GM12878 (cell line): ENCODE measurements around the gene MEF2D. TPM values are rescaled to one million over a fixed set of nuclear protein-coding genes. Genes with fewer than 3 reads are reported as not detected.
A peak's percentile ranks its signal among the peaks of the same experiment; 100 is the strongest.

Experiments used
- ATAC-seq: fragments of 200-7000 bp; cut with Tn5 transposase; 3 replicates; pipeline ENCODE4 v1.9.1; 2020; ENCODE audit warnings: mild to moderate bottlenecking, moderate library complexity
- Bru-seq: library from RNA; stranded (reverse); fragments of 400-500 nt; gene quantifications from one replicate; lab custom pipeline; 2021; lab: Mats Ljungman, UMichigan
- BruChase-seq, 2 experiments: library from RNA; stranded (reverse); fragments of 400-500 nt; gene quantifications; one replicate each; lab custom pipeline; 2021; lab: Mats Ljungman, UMichigan
- BruUV-seq: library from RNA; stranded (reverse); fragments of 400-500 nt; replicated peaks from 2 replicates; lab custom pipeline; 2021; lab: Mats Ljungman, UMichigan
- CTCF ChIA-PET: fragments of 300-600 bp; sonication (Branson Sonifier 250); formaldehyde crosslinking; extraction: SDS; loops from one replicate; lab custom pipeline; 2021; ENCODE audit warnings: inconsistent platforms; lab: Yijun Ruan, JAX
- POLR2A ChIA-PET: fragments of 350-600 bp; formaldehyde crosslinking; extraction: SDS; loops from one replicate; lab custom pipeline; 2021; ENCODE audit warnings: inconsistent platforms; lab: Charles Lee
- RAD21 ChIA-PET: fragments of 300-600 bp; sonication (Branson Sonifier 250); formaldehyde crosslinking; loops from one replicate; lab custom pipeline; 2023; ENCODE audit warnings: antibody characterized with exemption; ENCODE audit not compliant: unreplicated experiment; lab: Charles Lee
- SMC1A ChIA-PET: fragments of 300-600 bp; sonication (Branson Sonifier 250); formaldehyde crosslinking; loops from one replicate; lab custom pipeline; 2023; ENCODE audit not compliant: unreplicated experiment, uncharacterized antibody; lab: Charles Lee
- DNase-seq: peaks from one replicate; pipeline ENCODE4 v3.0.0-alpha.2; 2011; ENCODE audit warnings: low read depth, low spot score
- FAIRE-seq: peaks from 3 replicates; lab custom pipeline; 2011; peaks lifted over from hg19 to GRCh38; lab: Jason Lieb, UNC
- H2AFZ ChIP-seq: 2 replicates; pipeline ENCODE4 v1.6.0; 2011; ENCODE audit warnings: low read depth, low read length, control low read depth; ENCODE audit not compliant: control insufficient read depth
- H3K27ac ChIP-seq: 2 replicates; pipeline ENCODE4 v1.5.1; 2011; ENCODE audit warnings: control low read depth; ENCODE audit not compliant: control insufficient read depth, insufficient read depth
- H3K27me3 ChIP-seq, 2 experiments: replicated peaks in 1 of 2; 2 replicates each; pipeline versions ENCODE4 v1.6.0 to v1.6.1; 2011; ENCODE audit warnings: low read length in 1 of 2; ENCODE audit not compliant: control insufficient read depth in 2 of 2, insufficient read depth in 2 of 2
- H3K36me3 ChIP-seq, 2 experiments: 2 replicates each; pipeline ENCODE4 v1.5.1; 2011; ENCODE audit warnings: low read length in 1 of 2; ENCODE audit not compliant: control insufficient read depth in 2 of 2, insufficient read depth in 2 of 2
- H3K4me1 ChIP-seq: 2 replicates; pipeline ENCODE4 v1.6.1; 2011; ENCODE audit warnings: mild to moderate bottlenecking, low read length, moderate library complexity, mixed read lengths; ENCODE audit not compliant: control insufficient read depth, insufficient read depth
- H3K4me2 ChIP-seq: 2 replicates; pipeline ENCODE4 v1.6.0; 2011; ENCODE audit warnings: control low read depth; ENCODE audit not compliant: control insufficient read depth, insufficient read depth
- H3K4me3 ChIP-seq: fragments of 200-600 bp; sonication (generic); 2 replicates; pipeline ENCODE4 v1.5.1; 2016
- H3K79me2 ChIP-seq: 2 replicates; pipeline ENCODE4 v1.6.0; 2011; ENCODE audit warnings: low read length; ENCODE audit not compliant: control insufficient read depth, insufficient read depth
- H3K9ac ChIP-seq: 2 replicates; pipeline ENCODE4 v1.8.0; 2011; ENCODE audit warnings: low read length, control low read depth, mixed read lengths; ENCODE audit not compliant: control insufficient read depth, insufficient read depth
- H3K9me3 ChIP-seq: replicated peaks from 3 replicates; pipeline ENCODE4 v1.5.1; 2011; ENCODE audit warnings: mild to moderate bottlenecking, low read length; ENCODE audit not compliant: control insufficient read depth, insufficient read depth
- H4K20me1 ChIP-seq: 2 replicates; pipeline ENCODE4 v1.6.0; 2011; ENCODE audit not compliant: control insufficient read depth, insufficient read depth
- CHD4 ChIP-seq: fragments of 200-600 bp; sonication (generic); IDR thresholded peaks from 2 replicates; pipeline ENCODE4 v1.6.1; 2016; ENCODE audit warnings: mild to moderate bottlenecking
- DPF2 ChIP-seq: fragments of 450-650 bp; IDR thresholded peaks from 2 replicates; pipeline ENCODE4 v1.6.1; 2017; ENCODE audit warnings: mild to moderate bottlenecking
- GATAD2B ChIP-seq: fragments of 450-650 bp; conservative IDR thresholded peaks from 2 replicates; pipeline ENCODE4 v1.6.1; 2017; ENCODE audit warnings: low read depth, mild to moderate bottlenecking, moderate library complexity
- IKZF2 ChIP-seq, 2 experiments: fragments of 450-650 bp; IDR thresholded peaks; 2 replicates each; pipeline ENCODE4 v1.6.1; 2017; ENCODE audit warnings: mild to moderate bottlenecking in 2 of 2, moderate library complexity in 2 of 2
- LARP7 ChIP-seq: fragments of 450-650 bp; IDR thresholded peaks from 2 replicates; pipeline ENCODE4 v1.6.1; 2017; ENCODE audit warnings: mild to moderate bottlenecking
- NKRF ChIP-seq: fragments of 450-650 bp; conservative IDR thresholded peaks from 2 replicates; pipeline ENCODE4 v1.6.1; 2017; ENCODE audit warnings: mild to moderate bottlenecking, moderate library complexity
- POLR2AphosphoS2 ChIP-seq: IDR thresholded peaks from 2 replicates; pipeline ENCODE4 v1.6.1; 2011; ENCODE audit warnings: low read depth, mild to moderate bottlenecking, low read length, improper control_type of control experiment, moderate library complexity
- RB1 ChIP-seq: fragments of 450-650 bp; formaldehyde crosslinking; IDR thresholded peaks from 2 replicates; pipeline ENCODE4 v1.6.1; 2017; ENCODE audit warnings: mild to moderate bottlenecking, borderline replicate concordance
- SIX5 ChIP-seq: IDR thresholded peaks from 2 replicates; pipeline ENCODE4 v1.6.1; 2011; ENCODE audit warnings: mild to moderate bottlenecking, low read depth, low read length, moderate library complexity; ENCODE audit not compliant: severe bottlenecking
- SMARCA5 ChIP-seq: fragments of 450-650 bp; IDR thresholded peaks from 2 replicates; pipeline ENCODE4 v1.6.1; 2017; ENCODE audit warnings: mild to moderate bottlenecking
- ZNF217 ChIP-seq: fragments of 450-650 bp; IDR thresholded peaks from 2 replicates; pipeline ENCODE4 v1.6.1; 2017; ENCODE audit warnings: antibody characterized with exemption, mild to moderate bottlenecking
- ZNF24 ChIP-seq: fragments of 450-650 bp; IDR thresholded peaks from 2 replicates; pipeline ENCODE4 v1.6.1; 2017; ENCODE audit warnings: antibody characterized with exemption, mild to moderate bottlenecking
- ZNF622 ChIP-seq: fragments of 450-650 bp; IDR thresholded peaks from 2 replicates; pipeline ENCODE4 v1.6.1; 2017; ENCODE audit warnings: mild to moderate bottlenecking, inconsistent platforms
- ZNF687 ChIP-seq: fragments of 450-650 bp; IDR thresholded peaks from 2 replicates; pipeline ENCODE4 v1.6.1; 2017; ENCODE audit warnings: mild to moderate bottlenecking, moderate library complexity
- WGBS: methylation state at CpG from one replicate; pipeline ENCODE4 v1.1.6; 2016; ENCODE audit warnings: low lambda C conversion rate; ENCODE audit not compliant: insufficient replicate concordance, insufficient coverage; ENCODE audit errors: missing lambda C conversion rate; 5-methylcytosine and 5-hydroxymethylcytosine counted together
- in situ Hi-C: fragments of 300-500 bp; cut with MboI; formaldehyde crosslinking; loops from 9 replicates; pipeline ENCODE4 v1.14.3; 2018; ENCODE audit warnings: mixed read lengths
- intact Hi-C: fragments of 100-400 bp; cut with micrococcal nuclease; formaldehyde crosslinking; loops from one replicate; pipeline ENCODE4 v1.14.2; 2022; ENCODE audit not compliant: unreplicated experiment
- long read RNA-seq, 2 experiments: library from polyadenylated mRNA; unstranded; transcript quantifications; one replicate each; pipeline ENCODE4 v2.0.0, GENCODE V29; 2019 to 2020
- polyA minus RNA-seq, 3 experiments: library from RNA; depleted of rRNA, polyadenylated mRNA; stranded (reverse); fragments of >200 nt; gene quantifications; 2 replicates each; pipeline ENCODE4 v1.2.3, GENCODE V29; 2011
- polyA plus RNA-seq, 11 experiments: library from polyadenylated mRNA; depleted of rRNA in 4 of 11; unstranded in 6 of 11; stranded (reverse) in 5 of 11; fragments of >200 nt; fragmentation: Nextera tagmentation in 4 of 11; fragmentation: Illumina TruSeq in 1 of 11; extraction: Ambion mirVana in 4 of 11; extraction: Trizol in 1 of 11; gene quantifications; 1 replicate in 1 of 11; 2 replicates in 10 of 11; pipeline versions ENCODE4 v1.2.1 to v1.2.3, GENCODE V29; 2011 to 2016; ENCODE audit warnings: inconsistent platforms in 2 of 11, missing spikeins in 2 of 11, low read depth in 1 of 11
- total RNA-seq, 4 experiments: library from RNA; depleted of rRNA in 3 of 4; stranded (reverse); fragments of >200 nt in 3 of 4; fragmentation: Illumina TruSeq in 1 of 4; extraction: Trizol in 1 of 4; gene quantifications; 2 replicates each; pipeline versions ENCODE4 v1.2.1 to v1.2.3, GENCODE V29; 2013 to 2021

MEF2D gene
- 44.6 and 59.9 TPM in 2 replicates for total RNA-seq (2013; cell fraction: nucleolus; rRNA removed)
- 13.8 and 17.1 TPM in 2 replicates for total RNA-seq (2014; rRNA removed)
- 8.1 and 9.1 TPM in 2 replicates for total RNA-seq (2014; rRNA removed; fragmentation: Illumina TruSeq; extraction: Trizol)
- total RNA-seq (2021), result 47.3 and 53.0 TPM in 2 replicates
- 10.6 TPM for polyA plus RNA-seq (2011; ENCODE audit: low read depth)
- polyA plus RNA-seq (2011; rRNA removed), result 4.7 and 12.0 TPM in 2 replicates
- 16.5 and 18.1 TPM in 2 replicates for polyA plus RNA-seq (2011; cell fraction: cytosol; rRNA removed)
- polyA plus RNA-seq (2011; cell fraction: nucleus; rRNA removed), result 34.0 and 52.7 TPM in 2 replicates
- 27.0 and 28.1 TPM in 2 replicates for polyA plus RNA-seq (2012)
- polyA plus RNA-seq (2014; fragmentation: Illumina TruSeq; extraction: Trizol), result 11.2 and 16.5 TPM in 2 replicates
- 1 to 10 TPM in 1 of 2 experiments, under 1 TPM in 1; 0.61 to 1.3 TPM for polyA plus RNA-seq (2014; fragmentation: Nextera tagmentation; extraction: Ambion mirVana)
- 23.7 and 26.4 TPM in 2 replicates for polyA plus RNA-seq (2014; rRNA removed)
- 10 to 100 TPM; 38.2 to 44.2 TPM for polyA plus RNA-seq (2016; fragmentation: Nextera tagmentation; extraction: Ambion mirVana)
- 13.3 and 13.9 TPM in 2 replicates for polyA minus RNA-seq (2011; rRNA and poly(A)+ RNA removed)
- polyA minus RNA-seq (2011; cell fraction: cytosol; rRNA and poly(A)+ RNA removed), result 14.3 and 15.9 TPM in 2 replicates
- 11.0 and 24.5 TPM in 2 replicates for polyA minus RNA-seq (2011; cell fraction: nucleus; rRNA and poly(A)+ RNA removed)
- Bru-seq, nascent RNA, result percentile 95 among the genes with signal in this experiment
- percentile 92 among the genes with signal in this experiment for BruChase-seq, experiment 1, labeled RNA remaining after a 6-hour chase
- percentile 94 among the genes with signal in this experiment for BruChase-seq, experiment 2, labeled RNA remaining after a 2-hour chase
- long read RNA-seq, experiment 1, full-length matches to known transcripts, result 1 of 12 reads
- long read RNA-seq, experiment 1, partial matches to known transcripts, result 1 of 12 reads
- long read RNA-seq, experiment 1, other reads (novel, unspliced or antisense), result 10 of 12 reads
- long read RNA-seq, experiment 2, partial matches to known transcripts, result 0 of 1 reads
- long read RNA-seq, experiment 2, other reads (novel, unspliced or antisense), result 1 of 1 reads

- ATAC-seq (no peak), DNase-seq (no peak), FAIRE-seq (no peak)
- CTCF ChIA-PET, result interaction anchor here (0.8 to 10.0 kb wide), 7 partner anchors 11 to 115 kb away, joined by 3 to 175 read pairs (median 6); partner anchors contain the start of gene TTC24
- H3K4me2 ChIP-seq, result peak within 1 kb of the TSS; percentile 83
- in situ Hi-C loops, result no loop called here
- H3K9me3 ChIP-seq, result no peaks in the 10 kb centered on the region
- H3K9ac ChIP-seq, result peak within 1 kb of the TSS; percentile 91
- H3K27me3 ChIP-seq, result no peaks in the 10 kb centered on the region
- peak within 1 kb of the TSS; percentile 64 for H2AFZ ChIP-seq
- H3K4me3 ChIP-seq, result peak within 1 kb of the TSS; percentile 92
- RAD21 ChIA-PET, result interaction anchor here (0.6 to 5.8 kb wide), 12 partner anchors 13 to 351 kb away, joined by 3 to 323 read pairs (median 4); partner anchors contain the start of gene NAXE
- no peaks in the 10 kb centered on the region for H3K36me3 ChIP-seq
- peaks cover 54% of the 10 kb centered on the region for H3K79me2 ChIP-seq
- SMC1A ChIA-PET, result interaction anchor here (0.9 to 16.4 kb wide), 8 partner anchors 10 to 107 kb away, joined by 3 to 460 read pairs (median 4); no protein-coding TSS in a partner anchor
- BruUV-seq, result no TSS peak
- WGBS, result 0% methylated on average over 5 of the region's 27 CpGs
- H3K27ac ChIP-seq, result peak within 1 kb of the TSS; percentile 97
- POLR2A ChIA-PET, result interaction anchor here (0.6 to 23.9 kb wide), 11 partner anchors 3 to 219 kb away, joined by 3 to 630 read pairs (median 8); partner anchors contain the start of genes MEF2D and NAXE
- H4K20me1 ChIP-seq, result no peaks in the 10 kb centered on the region
- intact Hi-C loops, result loop anchor here (5.0 to 10.0 kb wide), 2 partner anchors 244 to 267 kb away; partner anchors contain the start of genes MRPL24 and PRCC
- H3K4me1 ChIP-seq, result peaks cover 52% of the 10 kb centered on the region
- TF ChIP-seq ZNF687, result 0 out of 2 replicates have a peak, but pooled peaks have one; percentile 11
- no peak for TF ChIP-seq SIX5
- TF ChIP-seq LARP7, result peak; percentile 80; the same call in 1 of the 2 replicates
- TF ChIP-seq SMARCA5, result peak; percentile 66; the same call in 1 of the 2 replicates
- 0 out of 2 replicates have a peak, but pooled peaks have one; percentile 12 for TF ChIP-seq ZNF24
- TF ChIP-seq ZNF217, result 0 out of 2 replicates have a peak, but pooled peaks have one; percentile 44
- peak; percentile 30; the same call in 1 of the 2 replicates for TF ChIP-seq RB1
- no peak for TF ChIP-seq CHD4
- peak; percentile 72; the same call in 1 of the 2 replicates for TF ChIP-seq DPF2
- TF ChIP-seq IKZF2 (IDR thresholded peaks at IDR 0.05), result no peak
- peak; percentile 39; the same call in 1 of the 2 replicates for TF ChIP-seq GATAD2B
- 0 out of 2 replicates have a peak, but pooled peaks have one; percentile 72 for TF ChIP-seq POLR2AphosphoS2
- TF ChIP-seq NKRF, result peak; percentile 87
- TF ChIP-seq ZNF622, result peak; percentile 49; the same call in 1 of the 2 replicates
These were observed at the start of gene MEF2D for GRCh38 chr1:156500543-156500792. MEF2D (minus strand) TSS chr1:156500775; CDS start chr1:156483292, 17,483 bp downstream.
